Activated T-helper 2 cell treated with anti-CD3 and anti-CD28 coated beads, Interferon-gamma antibody, Interleukin-2, Interleukin-4, amounts not matched to agents 10 μg/mL and 5 μg/mL and 100 μg/mL, durations not matched to agents 14 hours and 24 hours and 36 hours (primary cell): ENCODE data around the gene CDIP1. TPM values are rescaled to one million over a fixed set of nuclear protein-coding genes. Genes with fewer than 3 reads are reported as not detected.

ENCODE experiments used
- DNase-seq: peaks from one replicate; pipeline ENCODE4 v3.0.0; 2021; ENCODE audit warnings: low spot score
- H3K27ac Mint-ChIP-seq: one replicate; pipeline ENCODE4 v1.8.0; 2021; ENCODE audit warnings: mixed read lengths
- H3K27me3 Mint-ChIP-seq: one replicate; pipeline ENCODE4 v1.8.0; 2021; ENCODE audit warnings: low read depth, mixed read lengths
- H3K36me3 Mint-ChIP-seq: one replicate; pipeline ENCODE4 v1.8.0; 2021; ENCODE audit warnings: low read depth, mixed read lengths
- H3K4me1 Mint-ChIP-seq: one replicate; pipeline ENCODE4 v1.8.0; 2021; ENCODE audit warnings: low read depth, mixed read lengths
- H3K4me3 Mint-ChIP-seq: one replicate; pipeline ENCODE4 v1.8.0; 2021; ENCODE audit warnings: low read depth, mild to moderate bottlenecking, moderate library complexity, mixed read lengths
- H3K9me3 Mint-ChIP-seq: one replicate; pipeline ENCODE4 v1.8.0; 2021; ENCODE audit warnings: mixed read lengths
- intact Hi-C: fragments of 100-400 bp; cut with micrococcal nuclease; formaldehyde crosslinking; loops from one replicate; pipeline ENCODE4 v1.15.1; 2023
- total RNA-seq: library from RNA; stranded (reverse); gene quantifications from 2 replicates; pipeline ENCODE4 v1.2.3, GENCODE V29; 2022

The CDIP1 gene
- total RNA-seq, 1 donor from 2014 or later: 46.0 TPM

GRCh38 chr16:4468972-4469371 is 69.6 kb downstream of the CDIP1 start:
- H3K36me3 Mint-ChIP-seq: peaks cover 30% of the 10 kb centered on the region

DNA sequence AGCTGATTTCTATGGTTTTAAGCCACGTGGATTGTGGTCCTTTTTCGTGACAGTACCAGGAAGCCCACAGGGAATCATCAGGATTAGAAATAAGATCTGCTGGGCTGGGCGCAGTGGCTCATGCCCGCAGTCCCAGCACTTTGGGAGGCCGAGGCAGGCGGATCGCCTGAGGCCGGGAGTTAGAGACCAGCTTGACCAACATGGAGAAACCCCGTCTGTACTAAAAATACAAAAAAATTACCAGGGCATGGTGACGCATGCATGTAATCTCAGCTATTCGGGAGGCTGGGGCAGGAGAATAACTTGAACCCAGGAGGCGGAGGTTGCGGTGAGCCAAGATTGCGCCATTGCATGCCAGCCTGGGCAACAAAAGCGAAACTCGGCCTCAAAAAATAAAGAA is 70.7 kb downstream of the CDIP1 start:
- Mint-ChIP-seq H3K9me3 (no peaks in the 10 kb centered on the region), H3K4me3 (no peak overlapping the region), H3K27me3 (no peaks in the 10 kb centered on the region), H3K27ac (no peak overlapping the region), H3K4me1 (peaks cover 5% of the 10 kb centered on the region), H3K36me3 (peaks cover 34% of the 10 kb centered on the region)
- intact Hi-C loops: no loop called here
- no peak for DNase-seq

More at GRCh38 chr16:4468972-4469371, 69.6 kb downstream of the CDIP1 start:
- H3K4me1 Mint-ChIP-seq: peaks cover 7% of the 10 kb centered on the region
- H3K27ac Mint-ChIP-seq: no peak overlapping the region
- H3K27me3 Mint-ChIP-seq: no peaks in the 10 kb centered on the region
- no peak overlapping the region for H3K4me3 Mint-ChIP-seq
- no peak for DNase-seq
- intact Hi-C loops: no loop called here
- no peaks in the 10 kb centered on the region for H3K9me3 Mint-ChIP-seq

DNA sequence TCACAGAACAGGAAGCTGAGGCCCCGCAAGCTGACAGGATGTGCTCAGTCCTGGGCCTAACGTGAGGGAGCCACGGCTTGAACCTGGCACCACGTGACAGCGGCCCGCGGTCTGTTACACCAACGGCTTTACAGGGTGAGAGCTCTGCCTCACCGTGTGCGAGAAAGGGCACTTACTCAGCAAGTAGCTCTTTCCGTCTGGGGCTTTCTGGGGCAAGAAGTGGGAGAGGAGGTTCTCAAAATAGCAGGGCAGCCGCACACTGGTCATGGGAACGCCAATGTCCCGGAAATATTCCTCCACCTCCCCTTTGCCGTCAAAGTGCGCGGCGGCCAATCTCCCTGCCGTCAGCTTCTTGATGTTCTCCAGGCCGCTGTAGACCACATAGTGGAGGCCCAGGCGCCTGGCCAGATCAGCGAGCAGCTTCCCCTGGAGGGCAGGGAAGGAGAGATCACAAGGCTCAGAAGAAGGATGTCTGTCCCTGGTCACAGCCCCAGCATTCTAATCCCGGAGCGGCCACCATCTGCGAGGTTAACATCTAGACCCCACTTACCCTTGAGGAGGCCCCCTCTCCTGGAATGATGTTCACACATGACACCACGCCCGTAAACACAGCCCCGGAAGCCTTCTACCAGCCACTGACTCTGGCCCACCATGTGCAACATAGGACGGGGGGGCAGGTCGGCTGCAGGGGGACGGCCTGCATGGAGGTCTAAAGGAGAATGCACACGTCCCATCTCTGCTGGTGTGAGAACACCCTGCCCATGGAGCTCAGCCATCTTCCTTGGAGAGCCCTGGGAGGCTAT is 72.4 kb downstream of the CDIP1 start:
- H3K36me3 Mint-ChIP-seq: peaks cover 31% of the 10 kb centered on the region
- peak overlapping the region; percentile 42 for H3K27ac Mint-ChIP-seq
- H3K4me3 Mint-ChIP-seq: no peak overlapping the region
- no peaks in the 10 kb centered on the region for H3K9me3 Mint-ChIP-seq
- H3K27me3 Mint-ChIP-seq: no peaks in the 10 kb centered on the region
- intact Hi-C loops: no loop called here
- peaks cover 5% of the 10 kb centered on the region for H3K4me1 Mint-ChIP-seq
- no peak for DNase-seq

DNA sequence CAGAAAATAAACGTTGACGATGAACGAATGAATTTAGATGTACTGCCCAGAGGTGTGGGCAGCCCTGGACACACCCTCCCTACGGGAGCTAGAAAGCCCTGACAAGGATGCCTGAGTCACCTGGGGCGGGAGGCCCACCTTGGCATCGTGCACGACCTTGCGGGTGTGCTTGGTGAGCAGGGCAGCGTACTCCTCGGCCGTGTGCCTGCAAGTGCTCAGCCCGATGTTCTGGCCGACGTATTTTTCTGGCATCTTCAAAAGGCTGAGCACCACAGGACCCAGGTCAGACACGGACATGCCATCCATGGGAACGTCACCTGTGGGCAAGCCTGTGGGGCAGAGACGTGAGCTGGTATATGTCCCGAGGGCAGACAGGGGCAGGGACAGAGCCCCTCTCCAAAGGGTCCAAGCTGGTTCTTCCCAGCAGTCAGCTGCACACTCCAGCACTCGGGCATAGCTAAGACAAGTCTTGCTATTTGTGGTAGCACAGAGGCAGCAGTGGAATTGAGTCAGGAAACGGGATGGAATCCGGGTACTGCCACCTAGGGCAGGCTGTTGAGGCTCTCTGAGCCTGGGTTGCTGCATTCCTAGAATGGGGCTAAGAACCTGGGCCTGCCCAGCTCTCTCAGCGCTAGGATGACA is 74.9 kb downstream of the CDIP1 start:
- no peak for DNase-seq
- Mint-ChIP-seq H3K36me3 (peaks cover 44% of the 10 kb centered on the region), H3K4me1 (peaks cover 14% of the 10 kb centered on the region), H3K27me3 (no peaks in the 10 kb centered on the region), H3K9me3 (no peaks in the 10 kb centered on the region), H3K27ac (no peak overlapping the region), H3K4me3 (no peak overlapping the region)
- intact Hi-C loops: no loop called here

DNA sequence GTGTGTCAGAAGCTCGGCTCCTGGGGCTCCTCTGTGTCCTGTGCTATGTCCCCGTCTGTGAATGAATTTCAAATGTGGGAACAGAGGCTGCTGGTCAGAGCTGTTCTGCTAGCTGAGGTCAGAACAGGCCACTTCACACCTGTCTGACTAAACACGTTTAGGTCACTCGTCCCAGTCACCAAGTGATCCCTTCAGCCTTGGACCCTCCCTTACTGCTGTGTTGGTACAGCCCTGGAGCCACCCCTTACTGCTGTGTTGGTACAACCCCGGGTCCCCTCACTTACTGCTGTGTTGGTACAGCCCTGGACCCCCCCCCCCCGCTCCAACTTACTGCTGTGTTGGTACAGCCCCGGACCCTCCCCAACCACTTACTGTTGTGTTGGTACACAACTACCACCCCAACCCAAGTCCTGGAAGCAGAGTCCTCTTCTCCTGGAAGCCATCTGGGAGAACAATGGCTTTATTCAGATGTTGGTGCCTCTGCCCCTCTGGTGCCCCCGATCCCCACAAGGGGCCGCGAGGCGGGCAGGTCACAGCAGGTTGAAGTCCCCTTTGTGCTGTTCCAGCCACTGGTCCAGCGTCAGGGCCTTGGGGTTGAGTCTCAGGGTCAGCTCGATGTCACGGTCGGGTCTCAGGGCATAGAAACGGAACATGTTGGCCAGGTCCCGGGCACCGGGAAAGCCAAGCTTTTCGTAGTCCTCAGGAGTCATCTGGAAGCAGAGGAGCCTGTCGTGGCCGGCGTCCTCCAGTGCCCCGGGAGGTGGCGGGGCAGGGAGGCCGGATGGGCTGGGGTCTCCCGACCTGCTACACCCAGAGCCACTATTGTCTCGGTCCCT is 77.1 kb downstream of the CDIP1 start:
- DNase-seq: no peak
- Mint-ChIP-seq H3K4me3 (no peak overlapping the region), H3K27me3 (no peaks in the 10 kb centered on the region), H3K4me1 (peaks cover 14% of the 10 kb centered on the region), H3K9me3 (no peaks in the 10 kb centered on the region), H3K27ac (peak overlapping the region; percentile 47), H3K36me3 (peaks cover 48% of the 10 kb centered on the region)
- intact Hi-C loops: no loop called here

DNA sequence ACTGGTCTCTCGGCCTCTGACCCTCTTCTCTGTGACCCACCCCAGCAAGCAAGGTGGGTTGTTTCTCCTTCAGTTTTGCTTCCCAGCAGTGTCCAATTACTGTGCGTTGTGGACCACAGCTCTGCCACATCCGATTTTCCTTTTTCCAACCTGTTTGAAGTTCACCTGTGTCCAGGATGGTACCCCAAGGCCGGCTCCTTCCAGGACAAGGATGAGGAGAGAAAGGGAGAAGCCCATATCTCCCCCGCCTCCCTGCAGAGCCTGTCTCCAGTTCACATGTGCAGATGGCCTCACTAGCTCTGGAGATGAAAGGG is 77.7 kb downstream of the CDIP1 start:
- H3K4me1 Mint-ChIP-seq: peaks cover 11% of the 10 kb centered on the region
- intact Hi-C loops: no loop called here
- peaks cover 46% of the 10 kb centered on the region for H3K36me3 Mint-ChIP-seq
- H3K4me3 Mint-ChIP-seq: no peak overlapping the region
- no peak for DNase-seq
- peak overlapping the region; percentile 47 for H3K27ac Mint-ChIP-seq
- no peaks in the 10 kb centered on the region for H3K9me3 Mint-ChIP-seq
- H3K27me3 Mint-ChIP-seq: no peaks in the 10 kb centered on the region

Other genes with a start within 250 kb of the CDIP1 start
- 2.1 and 2.5 TPM in 2 replicates for gene GLIS2, start 222.7 kb downstream of the CDIP1 start, total RNA-seq
- 73.1 and 73.8 TPM in 2 replicates for gene PAM16, start 187.5 kb downstream of the CDIP1 start, total RNA-seq
- 0.16 TPM in 1 of 2 replicates, not detected in the other for gene VASN, start 166.9 kb downstream of the CDIP1 start, total RNA-seq
- gene CORO7, start 122.2 kb downstream of the CDIP1 start, total RNA-seq: 92.5 and 101 TPM in 2 replicates
- gene DNAJA3, start 112.9 kb downstream of the CDIP1 start, total RNA-seq: 77.1 and 88.4 TPM in 2 replicates
- gene NMRAL1, start 64.1 kb downstream of the CDIP1 start, total RNA-seq: 30.7 and 35.2 TPM in 2 replicates
- 70.2 and 75.2 TPM in 2 replicates for gene HMOX2, start 62.4 kb downstream of the CDIP1 start, total RNA-seq
- gene C16orf96, start 17.6 kb upstream of the CDIP1 start, total RNA-seq: 0.05 TPM in 1 of 2 replicates, not detected in the other
- gene UBALD1, start 76.1 kb upstream of the CDIP1 start, total RNA-seq: 21.1 and 25.0 TPM in 2 replicates
- 124 TPM in 2 replicates for gene MGRN1, start 86.1 kb upstream of the CDIP1 start, total RNA-seq
- gene NUDT16L1, start 154.8 kb upstream of the CDIP1 start, total RNA-seq: 34.1 and 35.5 TPM in 2 replicates
- 18.6 and 20.6 TPM in 2 replicates for gene ANKS3, start 195.5 kb upstream of the CDIP1 start, total RNA-seq
- gene DNAAF8, start 195.8 kb upstream of the CDIP1 start, total RNA-seq: 0.11 TPM in 1 of 2 replicates, not detected in the other
- gene ZNF500, start 228.4 kb upstream of the CDIP1 start, total RNA-seq: 16.6 and 18.1 TPM in 2 replicates
- gene SEPTIN12, start 249.6 kb upstream of the CDIP1 start, total RNA-seq: not detected in 2 replicates